HepG2 (cell line): ENCODE data around the gene BCL2. TPM values are rescaled to one million over a fixed set of nuclear protein-coding genes. Genes with fewer than 3 reads are reported as not detected.
A peak's percentile ranks its signal among the peaks of the same experiment; 100 is the strongest.

Experiments used
- FOXP1 ChIP-seq, 2 experiments: fragments of 450-650 bp in 1 of 2; IDR thresholded peaks; 2 replicates each; pipeline ENCODE4 v1.6.1; 2017 to 2018; ENCODE audit warnings: antibody characterized with exemption in 1 of 2
- MNT ChIP-seq: fragments of 450-650 bp; IDR thresholded peaks from 2 replicates; pipeline ENCODE4 v1.6.1; 2016
- RAD51 ChIP-seq: fragments of 450-650 bp; IDR thresholded peaks from 2 replicates; pipeline ENCODE4 v1.6.1; 2016; ENCODE audit warnings: borderline replicate concordance
- ZEB1 ChIP-seq: IDR thresholded peaks from 2 replicates; pipeline ENCODE4 v1.6.1; 2012; ENCODE audit warnings: mild to moderate bottlenecking, low read depth, inconsistent platforms; ENCODE audit not compliant: insufficient replicate concordance
- ZMAT3 ChIP-seq: sonication (generic); formaldehyde crosslinking; conservative IDR thresholded peaks from 2 replicates; pipeline ENCODE4 v1.7.0; 2021; ENCODE audit warnings: missing genetic modification reagents
- ZNF318 ChIP-seq: sonication (generic); formaldehyde crosslinking; IDR thresholded peaks from 2 replicates; pipeline ENCODE4 v1.4.0; 2020; ENCODE audit warnings: mild to moderate bottlenecking, missing genetic modification reagents
- ZNF619 ChIP-seq: sonication (generic); formaldehyde crosslinking; IDR thresholded peaks from 2 replicates; pipeline ENCODE4 v1.4.0; 2020; ENCODE audit warnings: mild to moderate bottlenecking, missing genetic modification reagents
- polyA plus RNA-seq, 8 experiments: library from polyadenylated mRNA; depleted of rRNA in 3 of 8; stranded (reverse) in 7 of 8; unstranded in 1 of 8; fragments of >200 nt; fragmentation: Illumina TruSeq in 4 of 8; extraction: Trizol in 4 of 8; gene quantifications; 2 replicates each; pipeline versions ENCODE4 v1.2.1 to v1.2.3, GENCODE V29; 2011 to 2016; ENCODE audit warnings: low read depth in 4 of 8, missing spikeins in 1 of 8, mixed read lengths in 1 of 8; ENCODE audit not compliant: insufficient read depth in 1 of 8
- total RNA-seq, 5 experiments: library from RNA; depleted of rRNA; stranded (reverse); fragments of >200 nt; fragmentation: Illumina TruSeq; extraction: Trizol; gene quantifications; 2 replicates each; pipeline ENCODE4 v1.2.3, GENCODE V29; 2016; ENCODE audit warnings: low read depth in 1 of 5
- TF ChIP-seq, protein P1 (sequence below): sonication (generic); formaldehyde crosslinking; IDR thresholded peaks from 2 replicates; pipeline ENCODE4 v1.5.1; 2020; ENCODE audit warnings: missing genetic modification reagents, mild to moderate bottlenecking, borderline replicate concordance
- TF ChIP-seq, protein P2 (sequence below), 2 experiments: sonication (generic) in 1 of 2; formaldehyde crosslinking in 1 of 2; IDR thresholded peaks; 2 replicates each; pipeline versions ENCODE4 v1.6.1 to v1.9.0; 2014 to 2022; ENCODE audit warnings: antibody characterized with exemption in 1 of 2, borderline replicate concordance in 1 of 2, inconsistent platforms in 1 of 2, low read depth in 1 of 2, missing genetic modification reagents in 1 of 2

Gene BCL2
- total and polyA plus RNA-seq, 2 of the 13 experiments (the other 11 are each of a cell fraction or from before 2014, with no cell fraction given): 0.07 to 0.53 TPM

DNA sequence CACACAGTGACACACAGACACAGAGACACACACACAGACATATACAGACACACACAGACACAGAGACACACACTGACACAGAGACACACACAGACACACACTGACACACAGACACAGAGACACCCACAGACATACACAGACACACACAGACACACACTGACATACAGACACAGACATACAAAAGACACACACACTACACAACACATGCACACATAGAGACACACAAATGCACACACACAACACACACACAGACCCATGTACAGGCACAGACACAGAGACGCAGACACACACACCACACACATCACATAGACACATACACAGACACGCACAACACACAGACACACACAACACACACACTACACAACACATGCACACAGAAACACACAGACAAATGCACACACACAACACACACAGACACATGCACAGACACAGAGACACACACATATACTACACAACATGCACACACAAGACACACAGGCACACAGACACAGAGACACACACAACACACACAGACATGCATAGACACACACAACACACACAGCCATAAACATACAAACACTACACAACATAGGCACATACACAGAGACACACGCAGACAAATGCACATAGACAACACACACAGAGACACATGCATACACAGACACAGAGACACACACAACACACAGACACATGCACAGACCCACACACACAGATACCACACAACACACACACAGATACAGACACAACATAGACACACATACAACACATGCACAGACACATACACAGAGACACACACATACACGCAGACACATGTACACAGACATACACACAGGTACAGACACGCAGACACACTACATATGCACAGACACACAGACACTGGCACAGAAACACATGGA lies 120.5 kb downstream of the BCL2 start (continued):
- TF ChIP-seq, protein P1, sequence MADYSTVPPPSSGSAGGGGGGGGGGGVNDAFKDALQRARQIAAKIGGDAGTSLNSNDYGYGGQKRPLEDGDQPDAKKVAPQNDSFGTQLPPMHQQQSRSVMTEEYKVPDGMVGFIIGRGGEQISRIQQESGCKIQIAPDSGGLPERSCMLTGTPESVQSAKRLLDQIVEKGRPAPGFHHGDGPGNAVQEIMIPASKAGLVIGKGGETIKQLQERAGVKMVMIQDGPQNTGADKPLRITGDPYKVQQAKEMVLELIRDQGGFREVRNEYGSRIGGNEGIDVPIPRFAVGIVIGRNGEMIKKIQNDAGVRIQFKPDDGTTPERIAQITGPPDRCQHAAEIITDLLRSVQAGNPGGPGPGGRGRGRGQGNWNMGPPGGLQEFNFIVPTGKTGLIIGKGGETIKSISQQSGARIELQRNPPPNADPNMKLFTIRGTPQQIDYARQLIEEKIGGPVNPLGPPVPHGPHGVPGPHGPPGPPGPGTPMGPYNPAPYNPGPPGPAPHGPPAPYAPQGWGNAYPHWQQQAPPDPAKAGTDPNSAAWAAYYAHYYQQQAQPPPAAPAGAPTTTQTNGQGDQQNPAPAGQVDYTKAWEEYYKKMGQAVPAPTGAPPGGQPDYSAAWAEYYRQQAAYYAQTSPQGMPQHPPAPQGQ: no peak
- TF ChIP-seq ZEB1: no peak
- TF ChIP-seq, protein P2, sequence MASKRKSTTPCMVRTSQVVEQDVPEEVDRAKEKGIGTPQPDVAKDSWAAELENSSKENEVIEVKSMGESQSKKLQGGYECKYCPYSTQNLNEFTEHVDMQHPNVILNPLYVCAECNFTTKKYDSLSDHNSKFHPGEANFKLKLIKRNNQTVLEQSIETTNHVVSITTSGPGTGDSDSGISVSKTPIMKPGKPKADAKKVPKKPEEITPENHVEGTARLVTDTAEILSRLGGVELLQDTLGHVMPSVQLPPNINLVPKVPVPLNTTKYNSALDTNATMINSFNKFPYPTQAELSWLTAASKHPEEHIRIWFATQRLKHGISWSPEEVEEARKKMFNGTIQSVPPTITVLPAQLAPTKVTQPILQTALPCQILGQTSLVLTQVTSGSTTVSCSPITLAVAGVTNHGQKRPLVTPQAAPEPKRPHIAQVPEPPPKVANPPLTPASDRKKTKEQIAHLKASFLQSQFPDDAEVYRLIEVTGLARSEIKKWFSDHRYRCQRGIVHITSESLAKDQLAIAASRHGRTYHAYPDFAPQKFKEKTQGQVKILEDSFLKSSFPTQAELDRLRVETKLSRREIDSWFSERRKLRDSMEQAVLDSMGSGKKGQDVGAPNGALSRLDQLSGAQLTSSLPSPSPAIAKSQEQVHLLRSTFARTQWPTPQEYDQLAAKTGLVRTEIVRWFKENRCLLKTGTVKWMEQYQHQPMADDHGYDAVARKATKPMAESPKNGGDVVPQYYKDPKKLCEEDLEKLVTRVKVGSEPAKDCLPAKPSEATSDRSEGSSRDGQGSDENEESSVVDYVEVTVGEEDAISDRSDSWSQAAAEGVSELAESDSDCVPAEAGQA (IDR thresholded peaks at IDR 0.05; ENCODE audit: low read depth): no peak
- TF ChIP-seq, protein P2 (CRISPR knock-in tag; IDR thresholded peaks at IDR 0.05; ENCODE audit: borderline replicate concordance): no peak
- peak; percentile 33 for TF ChIP-seq MNT
- TF ChIP-seq RAD51: peak; percentile 27; the same call in 1 of the 2 replicates
- TF ChIP-seq FOXP1 (IDR thresholded peaks at IDR 0.05): 0 out of 2 replicates have a peak, but pooled peaks have one; percentile 42
- no peak for TF ChIP-seq FOXP1 (CRISPR knock-in tag; IDR thresholded peaks at IDR 0.05)
- TF ChIP-seq ZMAT3 (CRISPR knock-in tag): no peak
- TF ChIP-seq ZNF318 (CRISPR knock-in tag): no peak
- no peak for TF ChIP-seq ZNF619 (CRISPR knock-in tag)
